Measurements from ENCODE around the gene SEBOX.

SEBOX gene

DNA sequence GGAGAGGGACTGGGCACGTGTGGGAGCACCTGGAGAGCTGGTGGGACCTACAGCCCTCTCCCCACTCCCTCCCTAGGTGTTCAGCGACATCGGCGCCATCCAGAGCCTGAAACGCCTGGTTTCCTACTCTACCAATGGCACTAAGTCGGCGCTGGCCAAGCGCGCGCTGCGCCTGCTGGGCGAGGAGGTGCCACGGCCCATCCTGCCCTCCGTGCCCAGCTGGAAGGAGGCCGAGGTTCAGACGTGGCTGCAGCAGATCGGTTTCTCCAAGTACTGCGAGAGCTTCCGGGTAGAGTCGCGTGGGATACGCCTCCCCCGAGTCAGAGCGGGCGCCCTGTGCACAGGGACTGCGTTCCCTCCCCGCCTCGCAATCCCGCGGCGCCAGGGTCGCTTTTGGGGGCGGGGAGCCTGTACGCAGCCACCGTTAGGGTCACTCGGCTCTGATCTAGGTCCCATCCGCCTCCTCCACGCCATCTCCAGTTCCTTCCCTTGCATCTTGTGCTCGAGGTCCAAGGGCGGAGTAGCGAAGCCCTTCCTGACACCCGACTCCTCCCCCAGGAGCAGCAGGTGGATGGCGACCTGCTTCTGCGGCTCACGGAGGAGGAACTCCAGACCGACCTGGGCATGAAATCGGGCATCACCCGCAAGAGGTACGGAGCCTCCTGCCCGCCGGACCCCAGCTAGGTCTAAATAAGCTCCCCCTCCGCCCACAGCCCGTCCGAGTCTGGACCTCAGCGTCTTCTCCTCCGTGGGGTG lies 19.5 kb upstream of the SEBOX start:
- Histone ChIP-seq H3K4me1 (ENCODE audit: insufficient read depth, low read length, poor library complexity, severe bottlenecking) (peaks cover 13% of the 10 kb centered on the region), H3K79me2 (ENCODE audit: insufficient read depth, low read length) (no peaks in the 10 kb centered on the region), H3F3A (ENCODE audit: low read depth) (no peaks in the 10 kb centered on the region), H3K9me3 (ENCODE audit: insufficient read depth, low read depth, low read length) (no peaks in the 10 kb centered on the region), H3K9me2 (replicated peaks; ENCODE audit: low read depth, low read length) (no peaks in the 10 kb centered on the region), H3K27me3 (ENCODE audit: insufficient read depth, low read length, poor library complexity, severe bottlenecking) (no peaks in the 10 kb centered on the region), H3K9ac (ENCODE audit: low read depth, low read length, poor library complexity, severe bottlenecking) (peak overlapping the region; percentile 77), H3K36me3 (ENCODE audit: insufficient read depth, low read length) (no peaks in the 10 kb centered on the region), H2AFZ (ENCODE audit: low read length) (peak overlapping the region; percentile 91), H3K4me2 (ENCODE audit: low read depth, low read length, poor library complexity, severe bottlenecking) (peak overlapping the region; percentile 78), H4K20me1 (ENCODE audit: insufficient read depth, low read length, poor library complexity, severe bottlenecking) (no peaks in the 10 kb centered on the region), H3K4me3 (ENCODE audit: low read length, poor library complexity, severe bottlenecking) (peak overlapping the region; percentile 83)
- TF ChIP-seq, protein P1, sequence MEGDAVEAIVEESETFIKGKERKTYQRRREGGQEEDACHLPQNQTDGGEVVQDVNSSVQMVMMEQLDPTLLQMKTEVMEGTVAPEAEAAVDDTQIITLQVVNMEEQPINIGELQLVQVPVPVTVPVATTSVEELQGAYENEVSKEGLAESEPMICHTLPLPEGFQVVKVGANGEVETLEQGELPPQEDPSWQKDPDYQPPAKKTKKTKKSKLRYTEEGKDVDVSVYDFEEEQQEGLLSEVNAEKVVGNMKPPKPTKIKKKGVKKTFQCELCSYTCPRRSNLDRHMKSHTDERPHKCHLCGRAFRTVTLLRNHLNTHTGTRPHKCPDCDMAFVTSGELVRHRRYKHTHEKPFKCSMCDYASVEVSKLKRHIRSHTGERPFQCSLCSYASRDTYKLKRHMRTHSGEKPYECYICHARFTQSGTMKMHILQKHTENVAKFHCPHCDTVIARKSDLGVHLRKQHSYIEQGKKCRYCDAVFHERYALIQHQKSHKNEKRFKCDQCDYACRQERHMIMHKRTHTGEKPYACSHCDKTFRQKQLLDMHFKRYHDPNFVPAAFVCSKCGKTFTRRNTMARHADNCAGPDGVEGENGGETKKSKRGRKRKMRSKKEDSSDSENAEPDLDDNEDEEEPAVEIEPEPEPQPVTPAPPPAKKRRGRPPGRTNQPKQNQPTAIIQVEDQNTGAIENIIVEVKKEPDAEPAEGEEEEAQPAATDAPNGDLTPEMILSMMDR (conservative IDR thresholded peaks at IDR 0.05; ENCODE audit: low read length), result no peak
- no peak for TF ChIP-seq EZH2phosphoT487 (IDR thresholded peaks at IDR 0.05; ENCODE audit: borderline replicate concordance)

DNA sequence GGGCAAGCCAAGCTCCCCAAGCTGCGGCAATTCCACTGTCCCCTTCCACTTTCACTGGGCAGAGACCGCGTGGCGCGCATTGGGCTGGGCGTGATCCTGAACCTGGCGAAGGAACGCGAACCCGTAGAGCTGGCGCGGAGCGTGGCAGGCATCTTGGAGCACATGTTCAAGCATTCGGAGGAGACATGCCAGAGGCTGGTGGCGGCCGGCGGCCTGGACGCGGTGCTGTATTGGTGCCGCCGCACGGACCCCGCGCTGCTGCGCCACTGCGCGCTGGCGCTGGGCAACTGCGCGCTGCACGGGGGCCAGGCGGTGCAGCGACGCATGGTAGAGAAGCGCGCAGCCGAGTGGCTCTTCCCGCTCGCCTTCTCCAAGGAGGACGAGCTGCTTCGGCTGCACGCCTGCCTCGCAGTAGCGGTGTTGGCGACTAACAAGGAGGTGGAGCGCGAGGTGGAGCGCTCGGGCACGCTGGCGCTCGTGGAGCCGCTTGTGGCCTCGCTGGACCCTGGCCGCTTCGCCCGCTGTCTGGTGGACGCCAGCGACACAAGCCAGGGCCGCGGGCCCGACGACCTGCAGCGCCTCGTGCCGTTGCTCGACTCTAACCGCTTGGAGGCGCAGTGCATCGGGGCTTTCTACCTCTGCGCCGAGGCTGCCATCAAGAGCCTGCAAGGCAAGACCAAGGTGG lies 16.3 kb upstream of the SEBOX start:
- no peaks in the 10 kb centered on the region for H4K20me1 ChIP-seq (ENCODE audit: insufficient read depth, low read length, poor library complexity, severe bottlenecking)
- H3K36me3 ChIP-seq (ENCODE audit: insufficient read depth, low read length), result no peaks in the 10 kb centered on the region
- H3K27me3 ChIP-seq (ENCODE audit: insufficient read depth, low read length, poor library complexity, severe bottlenecking), result no peaks in the 10 kb centered on the region
- H3K4me3 ChIP-seq (ENCODE audit: low read length, poor library complexity, severe bottlenecking), result no peak overlapping the region
- H3K4me1 ChIP-seq (ENCODE audit: insufficient read depth, low read length, poor library complexity, severe bottlenecking), result peaks cover 13% of the 10 kb centered on the region
- no peaks in the 10 kb centered on the region for H3F3A ChIP-seq (ENCODE audit: low read depth)
- H3K4me2 ChIP-seq (ENCODE audit: low read depth, low read length, poor library complexity, severe bottlenecking), result no peak overlapping the region
- H3K9me3 ChIP-seq (ENCODE audit: insufficient read depth, low read depth, low read length), result no peaks in the 10 kb centered on the region
- no peak overlapping the region for H3K9ac ChIP-seq (ENCODE audit: low read depth, low read length, poor library complexity, severe bottlenecking)
- H3K79me2 ChIP-seq (ENCODE audit: insufficient read depth, low read length), result no peaks in the 10 kb centered on the region
- TF ChIP-seq EZH2phosphoT487 (IDR thresholded peaks at IDR 0.05; ENCODE audit: borderline replicate concordance), result no peak
- TF ChIP-seq, protein P1 (conservative IDR thresholded peaks at IDR 0.05; ENCODE audit: low read length), result no peak
- H3K9me2 ChIP-seq (replicated peaks; ENCODE audit: low read depth, low read length), result no peaks in the 10 kb centered on the region
- no peak overlapping the region for H2AFZ ChIP-seq (ENCODE audit: low read length)

DNA sequence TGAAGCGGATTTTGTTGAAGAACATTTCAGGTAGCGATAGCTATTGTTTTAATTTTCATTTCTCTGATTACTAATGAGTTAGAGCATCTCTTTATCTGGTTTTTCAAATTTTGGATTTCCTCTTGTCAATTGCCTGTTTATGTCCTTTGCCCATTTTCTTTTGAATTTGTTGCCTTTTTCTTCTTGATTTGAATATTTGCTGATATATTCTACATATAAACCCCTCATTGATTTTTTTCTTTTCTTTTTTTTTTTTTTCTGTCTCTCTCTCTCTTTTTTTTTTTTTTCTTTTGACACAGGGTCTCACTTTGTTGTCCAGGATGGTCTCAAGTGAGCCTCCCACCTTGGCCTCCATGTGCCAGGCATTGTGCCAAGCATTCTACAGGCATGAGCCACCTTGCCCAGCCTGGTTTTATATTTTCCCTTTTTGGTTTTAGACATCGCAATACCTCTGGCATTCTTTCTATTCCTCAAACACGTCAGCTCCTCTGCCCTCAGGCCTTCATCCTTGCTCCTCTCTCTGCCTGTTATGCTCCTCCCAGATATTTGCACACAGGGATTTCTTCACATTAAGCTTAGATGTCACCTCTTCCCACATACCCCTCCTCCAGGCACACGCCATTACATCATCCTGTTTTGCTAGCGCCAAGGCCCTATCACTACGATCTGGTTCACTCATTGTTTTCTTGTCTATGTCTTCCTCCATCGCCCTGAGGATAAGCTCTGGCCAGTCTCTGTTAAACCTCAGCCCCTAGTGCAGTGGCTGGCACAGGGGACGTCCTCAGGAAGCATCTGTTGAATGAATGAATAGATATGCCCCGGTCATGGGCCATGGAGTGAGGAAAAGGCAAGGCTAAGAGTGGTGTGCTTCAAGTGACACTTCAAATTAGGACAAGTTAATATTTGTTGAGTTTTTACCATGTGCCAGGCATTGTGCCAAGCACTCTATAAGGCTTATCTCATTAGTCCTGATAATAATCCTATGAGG lies 15.1 kb upstream of the SEBOX start:
- Histone ChIP-seq H3K4me3 (ENCODE audit: low read length, poor library complexity, severe bottlenecking) (no peak overlapping the region), H3K9ac (ENCODE audit: low read depth, low read length, poor library complexity, severe bottlenecking) (no peak overlapping the region), H3K4me1 (ENCODE audit: insufficient read depth, low read length, poor library complexity, severe bottlenecking) (peaks cover 3% of the 10 kb centered on the region), H3K4me2 (ENCODE audit: low read depth, low read length, poor library complexity, severe bottlenecking) (no peak overlapping the region), H2AFZ (ENCODE audit: low read length) (no peak overlapping the region), H4K20me1 (ENCODE audit: insufficient read depth, low read length, poor library complexity, severe bottlenecking) (no peaks in the 10 kb centered on the region), H3K9me2 (replicated peaks; ENCODE audit: low read depth, low read length) (no peaks in the 10 kb centered on the region), H3K79me2 (ENCODE audit: insufficient read depth, low read length) (no peaks in the 10 kb centered on the region), H3K36me3 (ENCODE audit: insufficient read depth, low read length) (no peaks in the 10 kb centered on the region), H3F3A (ENCODE audit: low read depth) (no peaks in the 10 kb centered on the region), H3K9me3 (ENCODE audit: insufficient read depth, low read depth, low read length) (no peaks in the 10 kb centered on the region), H3K27me3 (ENCODE audit: insufficient read depth, low read length, poor library complexity, severe bottlenecking) (no peaks in the 10 kb centered on the region)
- TF ChIP-seq, protein P1 (conservative IDR thresholded peaks at IDR 0.05; ENCODE audit: low read length), result no peak
- TF ChIP-seq EZH2phosphoT487 (IDR thresholded peaks at IDR 0.05; ENCODE audit: borderline replicate concordance), result no peak
